ENCODE data around the gene TEX101. TPM values are rescaled to one million over a fixed set of nuclear protein-coding genes. Genes with fewer than 3 reads are reported as not detected.
A peak's percentile ranks its signal among the peaks of the same experiment; 100 is the strongest.
"Not testable (repeated sequence)": the region's sequence is repeated elsewhere in the genome, so short reads cannot be mapped to it uniquely, and the experiment has no call there.

Gene TEX101
- total RNA-seq, 1 experiment from 2014 or later, result not detected

DNA sequence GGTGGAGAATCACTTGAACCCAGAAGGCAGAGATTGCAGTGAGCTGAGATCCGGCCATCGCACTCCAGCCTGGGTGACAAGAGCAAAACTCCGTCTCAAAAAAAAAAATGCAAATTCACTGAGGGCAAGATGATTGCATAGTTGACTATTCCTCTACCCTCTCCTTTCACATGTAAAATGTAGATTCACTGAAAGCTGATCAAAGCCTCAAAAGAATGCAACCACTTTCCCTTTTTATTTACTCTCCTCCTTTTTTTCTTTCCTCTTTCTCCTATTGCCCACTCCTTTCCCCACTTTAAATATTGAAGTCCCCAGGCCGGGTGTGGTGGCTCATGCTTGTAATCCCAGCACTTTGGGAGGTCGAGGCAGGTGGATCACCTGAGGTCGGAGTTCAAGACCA lies 6.3 kb downstream of the TEX101 start:
- DNase-seq (ENCODE audit: low spot score), result no peak

DNA sequence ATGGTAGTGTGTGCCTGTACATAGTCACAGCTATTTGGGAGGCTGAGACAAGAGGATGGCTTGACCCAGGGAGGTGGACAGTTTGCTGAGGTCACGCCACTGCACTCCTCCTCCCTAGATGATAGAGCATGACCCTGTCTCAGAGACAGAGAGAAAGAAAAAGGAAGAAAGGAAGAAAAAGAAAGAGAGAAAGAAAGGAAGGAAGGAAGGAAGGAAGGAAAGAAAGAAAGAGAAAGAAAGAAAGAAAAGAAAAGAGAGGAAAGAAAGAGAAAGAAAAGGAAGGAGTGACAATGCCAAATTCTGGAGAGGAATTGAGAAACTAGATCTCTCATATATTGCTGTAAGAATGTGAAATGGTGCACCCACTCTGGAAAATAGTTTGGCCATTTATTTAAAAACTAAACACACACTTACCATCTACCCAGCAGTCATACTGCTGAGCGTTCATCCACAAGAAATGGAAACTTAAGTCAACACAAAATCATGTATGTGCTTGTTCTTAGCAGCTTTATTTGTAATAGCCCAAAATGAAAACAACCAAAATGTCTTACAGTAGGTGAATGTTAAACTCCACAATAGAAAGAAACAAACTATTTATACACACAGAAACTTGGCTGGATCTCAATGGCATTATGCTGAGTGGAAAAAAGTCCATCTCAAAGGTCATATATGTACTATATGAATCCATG lies 7.5 kb downstream of the TEX101 start:
- no peak for DNase-seq (ENCODE audit: low spot score)

DNA sequence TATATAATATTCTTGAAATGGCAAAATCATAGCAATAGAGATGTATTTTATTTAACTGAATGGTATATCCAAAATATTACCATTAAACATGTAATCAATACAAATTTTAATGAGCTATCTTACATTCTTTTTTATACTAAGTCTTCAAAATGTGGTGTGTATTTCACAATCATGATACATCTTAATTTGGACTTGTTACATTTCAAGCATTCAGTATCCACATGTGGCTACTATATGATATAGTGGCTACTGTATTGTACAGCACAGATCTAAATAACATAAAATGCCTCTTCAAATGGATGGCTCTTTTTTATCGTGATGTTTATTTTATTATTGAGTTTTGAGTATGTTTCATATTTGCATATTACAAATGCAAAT lies 8.0 kb downstream of the TEX101 start:
- no peak for DNase-seq (ENCODE audit: low spot score)

DNA sequence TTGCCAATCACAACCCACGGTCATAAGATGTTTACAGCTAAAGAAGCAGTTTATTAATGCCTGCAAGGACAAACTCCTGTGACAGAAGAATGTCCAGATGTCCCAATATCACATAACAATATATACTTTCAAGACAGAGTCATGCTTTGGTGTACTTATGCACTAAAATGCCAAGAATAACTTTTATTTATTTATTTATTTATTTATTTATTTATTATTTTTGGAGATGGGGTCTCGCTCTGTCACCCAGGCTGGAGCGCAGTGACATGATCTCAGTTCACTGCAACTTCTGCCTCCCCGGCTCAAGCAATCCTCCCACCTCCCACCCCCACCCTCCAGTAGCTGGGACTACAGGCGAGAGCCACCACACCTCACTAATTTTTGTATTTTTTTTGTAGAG lies 9.1 kb downstream of the TEX101 start:
- DNase-seq (ENCODE audit: low spot score), result no peak

DNA sequence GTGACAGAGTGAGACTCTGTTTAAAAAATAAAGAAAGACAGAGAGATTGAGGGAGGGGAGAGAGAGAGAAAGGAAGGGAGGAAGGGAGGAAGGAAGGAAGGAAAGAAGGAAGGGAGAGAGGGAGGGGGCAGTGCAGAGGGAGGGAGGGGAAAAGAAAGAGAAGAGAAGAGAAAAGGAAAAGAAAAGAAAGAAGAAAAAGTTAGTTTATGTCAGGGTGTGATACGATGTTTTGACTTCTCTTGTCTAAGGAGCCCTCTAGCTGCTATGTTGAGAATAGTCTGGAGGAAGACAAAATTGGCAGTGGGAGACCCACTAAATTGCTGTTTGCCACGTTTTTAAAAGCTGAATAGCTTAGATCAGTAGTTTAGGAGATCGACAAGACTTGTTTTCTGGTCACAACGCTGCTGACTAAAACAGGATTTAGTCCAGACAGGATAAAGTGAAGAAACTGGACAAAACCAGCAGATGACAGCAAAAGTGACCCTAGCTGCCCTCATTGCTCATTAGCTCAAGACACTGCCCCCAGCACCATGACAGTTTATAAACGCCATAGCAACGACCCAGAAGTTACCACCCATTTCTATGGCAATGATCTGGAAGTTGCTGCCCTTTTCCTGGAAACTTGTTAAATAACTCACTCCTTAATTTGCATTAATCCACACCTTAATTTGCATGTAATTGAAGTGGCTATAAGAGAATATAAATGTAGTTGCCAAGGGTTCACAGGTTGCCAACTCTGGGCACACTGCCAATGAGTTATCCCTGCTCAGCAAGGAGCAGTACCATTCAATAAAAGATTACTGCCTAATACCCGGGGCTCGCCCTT lies 11.1 kb downstream of the TEX101 start:
- peak; percentile 48 for DNase-seq (ENCODE audit: low spot score)

DNA sequence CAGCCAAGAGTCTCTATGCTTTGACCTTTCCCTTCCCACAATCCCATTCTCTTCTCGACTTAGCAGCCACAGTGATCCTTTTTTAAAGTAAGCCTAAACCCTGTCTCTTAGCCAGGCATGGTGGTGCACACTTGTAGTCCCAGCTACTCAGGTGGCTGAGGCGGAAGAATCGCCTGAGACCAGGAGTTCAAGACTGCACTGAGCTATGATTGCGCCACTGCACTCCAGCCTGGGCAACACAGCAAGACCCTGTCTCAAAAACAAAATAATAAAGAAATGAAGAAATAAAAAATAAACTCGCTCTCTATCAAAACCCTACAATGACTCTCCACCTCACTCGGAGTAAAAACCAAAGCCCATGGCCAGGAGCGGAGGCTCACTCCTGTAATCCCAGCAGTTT lies 14.7 kb downstream of the TEX101 start:
- no peak for DNase-seq (ENCODE audit: low spot score)

DNA sequence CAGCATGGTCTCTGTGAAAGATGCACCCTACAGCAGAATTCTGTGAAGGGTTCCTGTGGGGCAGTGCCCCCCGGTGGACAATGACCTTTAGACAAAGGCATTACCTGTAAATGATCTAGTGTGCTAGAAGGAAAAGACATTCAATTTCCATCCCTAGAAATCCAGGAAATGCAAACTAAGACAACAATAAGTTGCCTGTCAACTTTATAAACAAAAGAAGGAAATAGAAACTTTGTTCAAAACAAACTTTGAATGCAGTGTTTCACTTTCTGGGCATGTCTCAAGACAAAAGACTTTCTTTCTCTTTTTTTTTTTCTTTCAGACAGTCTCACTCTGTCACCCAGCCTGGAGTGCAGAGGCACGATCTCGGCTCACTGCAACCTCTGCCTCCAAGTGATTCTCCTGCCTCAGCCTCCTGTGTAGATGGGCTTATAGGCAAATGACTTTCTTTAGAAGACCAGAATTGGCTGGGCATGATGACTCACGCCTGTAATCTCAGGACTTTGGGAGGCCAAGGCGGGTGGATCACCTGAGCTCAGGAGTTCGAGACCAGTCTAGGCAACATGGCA lies 15.5 kb downstream of the TEX101 start:
- no peak for DNase-seq (ENCODE audit: low spot score)

DNA sequence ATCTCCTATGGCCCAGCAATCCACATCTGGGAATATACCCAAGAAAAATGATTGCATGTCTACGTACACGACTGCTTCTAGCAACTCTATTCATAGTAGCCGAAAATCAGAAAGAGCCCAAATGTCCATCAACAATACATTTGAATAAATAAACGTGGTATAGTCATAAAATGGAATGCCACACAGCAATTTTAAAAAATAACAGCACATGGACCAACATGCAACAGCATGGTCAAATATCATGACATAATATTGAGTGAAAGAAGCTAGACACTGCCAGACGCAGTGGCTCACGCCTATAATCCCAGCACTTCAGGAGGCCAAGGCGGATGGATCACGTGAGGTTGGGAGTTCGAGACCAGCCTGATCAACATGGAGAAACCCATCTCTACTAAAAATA lies 16.3 kb downstream of the TEX101 start:
- no peak for DNase-seq (ENCODE audit: low spot score)

DNA sequence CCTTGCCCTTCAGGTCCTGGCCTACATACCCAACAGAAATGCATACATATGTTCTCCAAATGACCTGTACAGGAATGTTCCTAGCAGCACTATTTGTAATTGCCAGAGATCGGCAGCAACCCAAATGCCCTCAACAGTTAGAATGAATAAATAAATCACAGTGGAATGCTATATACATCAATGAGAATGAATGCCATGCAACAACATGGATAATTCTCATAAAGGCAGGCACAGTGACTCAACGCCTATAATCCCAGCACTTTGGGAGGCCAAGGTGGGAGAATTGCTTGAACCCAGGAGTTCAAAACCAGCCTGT lies 18.6 kb downstream of the TEX101 start:
- no peak for DNase-seq (ENCODE audit: low spot score)

DNA sequence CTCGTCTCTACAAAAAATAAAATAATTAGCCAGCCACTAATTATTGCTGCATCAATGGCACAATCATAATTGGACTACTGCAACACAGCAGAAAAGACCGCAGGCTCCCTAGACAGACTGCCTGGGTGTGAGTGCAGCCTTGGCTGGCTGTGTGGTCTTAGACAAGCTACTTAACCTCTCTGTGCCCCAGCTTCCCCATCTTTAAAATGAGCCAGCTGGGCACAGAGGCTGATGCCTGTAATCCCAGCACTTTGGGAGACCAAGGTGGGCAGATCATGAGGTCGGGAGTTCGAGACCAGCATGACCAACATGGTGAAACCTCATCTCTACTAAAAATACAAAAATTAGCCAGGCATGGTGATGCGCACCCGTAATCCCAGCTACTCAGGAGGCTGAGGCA lies 19.0 kb downstream of the TEX101 start:
- DNase-seq (ENCODE audit: low spot score), result no peak

DNA sequence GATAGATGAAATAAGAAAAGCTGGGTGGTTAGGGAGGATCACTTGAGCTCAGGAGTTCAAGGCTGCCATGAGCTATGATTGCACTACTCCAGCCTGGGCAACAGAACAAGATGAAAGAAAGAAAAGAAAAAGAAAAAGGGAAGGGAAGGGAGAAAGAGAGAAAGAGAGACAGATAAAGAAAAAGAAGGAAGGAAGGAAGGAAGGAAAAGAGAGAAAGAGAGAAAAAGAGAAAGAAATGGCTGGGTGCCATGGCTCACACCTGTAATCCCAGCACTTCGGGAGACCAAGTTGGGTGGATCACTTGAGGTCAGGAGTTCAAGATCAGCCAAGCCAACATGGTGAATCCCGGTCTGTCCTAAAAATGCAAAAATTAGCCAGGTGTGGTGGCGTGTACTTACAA lies 21.1 kb downstream of the TEX101 start:
- DNase-seq (ENCODE audit: low spot score), result no peak

DNA sequence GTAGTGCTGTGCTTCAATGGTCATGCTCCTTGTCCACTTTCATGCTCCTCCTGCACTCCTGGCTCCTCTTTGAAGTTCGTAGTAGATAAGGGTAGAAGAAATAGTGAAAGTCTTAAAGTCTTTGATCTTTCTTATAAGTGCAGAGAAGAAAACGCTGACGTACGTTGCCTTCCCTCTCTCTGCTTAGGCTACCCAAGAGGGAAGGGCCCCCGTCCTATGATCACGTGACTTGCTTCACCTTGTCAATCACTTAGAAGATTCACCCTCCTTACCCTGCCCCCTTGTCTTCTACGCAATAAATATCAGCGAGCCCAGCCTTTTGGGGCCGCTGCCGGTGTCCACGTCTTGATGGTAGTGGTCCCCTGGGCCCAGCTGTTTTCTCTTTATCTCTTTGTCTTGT lies 22.6 kb downstream of the TEX101 start:
- not testable (repeated sequence) for DNase-seq (ENCODE audit: low spot score)

DNA sequence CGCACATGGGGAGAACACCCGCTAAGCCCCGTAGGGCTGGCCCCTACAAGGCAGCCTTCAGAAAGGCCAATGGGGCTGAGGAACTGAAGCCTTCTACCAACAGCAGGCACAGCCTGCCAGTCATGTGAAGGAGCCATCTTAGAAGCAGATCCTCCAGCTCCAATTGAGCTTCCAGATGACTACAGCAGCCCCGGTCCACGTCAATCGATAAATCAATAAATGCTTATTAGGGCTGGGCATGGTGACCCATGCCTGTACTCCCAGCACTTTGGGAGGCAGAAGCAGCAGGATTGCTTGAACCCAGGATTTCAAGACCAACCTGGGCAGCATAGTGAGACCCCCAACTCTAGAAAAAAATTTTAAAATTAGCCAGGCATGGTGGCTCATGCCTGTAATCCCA lies 23.0 kb downstream of the TEX101 start:
- no peak for DNase-seq (ENCODE audit: low spot score)

DNA sequence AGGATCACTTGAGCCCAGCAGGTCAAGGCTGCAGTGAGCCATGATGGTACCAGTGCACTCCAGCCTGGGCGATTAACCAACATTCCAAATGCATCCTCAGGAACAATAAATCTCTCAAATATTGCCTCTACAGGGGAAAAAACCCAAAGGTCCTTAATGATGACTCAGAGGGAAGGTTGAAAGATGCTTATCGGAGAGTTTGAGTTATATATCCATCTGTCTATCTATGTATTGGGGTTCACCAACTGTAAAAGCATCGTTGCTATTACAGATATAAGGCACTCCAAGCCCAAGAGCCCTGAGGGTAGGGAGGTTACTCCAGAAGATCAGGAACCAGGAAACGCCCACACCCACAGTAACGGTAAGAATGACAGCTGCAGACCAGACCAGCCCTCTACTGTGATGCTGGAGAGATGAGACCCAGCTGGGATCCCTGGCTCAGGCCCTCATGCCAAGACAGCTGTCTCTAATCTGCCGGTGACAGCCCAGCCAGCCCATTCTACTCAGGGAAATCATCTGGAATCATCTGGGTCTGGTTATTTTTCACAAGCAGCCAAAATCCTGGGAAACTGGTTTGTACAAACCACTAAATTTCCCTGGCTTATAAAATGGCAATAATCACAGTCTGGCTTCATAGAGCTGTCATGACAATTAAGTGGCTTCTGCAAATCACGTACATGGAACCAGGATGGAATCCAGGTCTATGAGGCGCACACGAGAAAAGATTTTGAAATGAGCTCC lies 23.8 kb downstream of the TEX101 start:
- DNase-seq (ENCODE audit: low spot score), result peak; percentile 63

DNA sequence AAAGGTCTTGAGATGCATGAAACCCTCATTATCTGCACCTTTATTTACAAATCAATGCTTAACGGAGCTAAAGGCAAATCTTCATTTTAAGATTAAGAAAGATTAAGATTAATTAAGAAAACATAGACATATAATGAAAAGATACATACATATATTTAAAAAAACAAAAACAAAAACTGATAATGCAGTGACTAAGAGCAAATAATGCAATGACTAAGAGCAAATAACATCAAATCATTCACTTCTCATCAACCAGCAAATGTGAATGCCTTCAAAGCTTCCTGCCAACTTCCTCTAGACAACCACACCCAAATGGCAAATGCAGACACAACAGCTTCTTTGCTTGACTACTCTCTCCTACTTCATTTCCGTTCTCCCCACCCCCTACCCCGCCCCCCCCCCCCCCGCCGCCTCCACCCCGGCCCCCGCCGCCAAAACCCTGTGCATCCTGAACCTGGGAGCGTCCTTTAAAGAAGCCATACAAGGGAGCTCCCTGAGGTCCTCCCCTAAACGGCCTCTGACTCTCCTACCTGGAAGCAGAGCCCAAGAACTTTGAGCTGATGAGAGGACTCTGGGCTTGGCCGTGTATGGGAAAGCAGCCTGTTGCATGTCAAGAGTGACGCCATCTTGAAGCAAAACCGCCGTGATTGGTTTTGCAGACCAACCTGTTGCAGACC lies 24.5 kb downstream of the TEX101 start:
- DNase-seq (ENCODE audit: low spot score), result peak; percentile 65

DNA sequence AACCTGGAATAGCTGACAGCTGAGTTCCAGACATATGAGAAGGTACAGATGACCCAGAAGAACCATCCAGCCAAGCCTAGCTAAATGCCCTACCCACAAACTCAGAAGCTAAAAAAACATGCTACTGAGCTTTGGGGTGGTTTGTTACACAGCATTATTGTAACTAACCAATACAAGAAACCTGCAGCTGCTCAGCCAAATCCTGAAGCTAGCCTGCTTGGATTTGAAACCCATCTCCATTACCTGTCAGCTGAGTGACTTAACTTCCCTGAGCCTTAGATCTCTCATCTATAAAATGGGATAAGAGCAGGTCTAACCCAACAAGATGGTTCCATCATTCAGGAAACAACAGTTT lies 25.0 kb downstream of the TEX101 start:
- DNase-seq (ENCODE audit: low spot score), result no peak

DNA sequence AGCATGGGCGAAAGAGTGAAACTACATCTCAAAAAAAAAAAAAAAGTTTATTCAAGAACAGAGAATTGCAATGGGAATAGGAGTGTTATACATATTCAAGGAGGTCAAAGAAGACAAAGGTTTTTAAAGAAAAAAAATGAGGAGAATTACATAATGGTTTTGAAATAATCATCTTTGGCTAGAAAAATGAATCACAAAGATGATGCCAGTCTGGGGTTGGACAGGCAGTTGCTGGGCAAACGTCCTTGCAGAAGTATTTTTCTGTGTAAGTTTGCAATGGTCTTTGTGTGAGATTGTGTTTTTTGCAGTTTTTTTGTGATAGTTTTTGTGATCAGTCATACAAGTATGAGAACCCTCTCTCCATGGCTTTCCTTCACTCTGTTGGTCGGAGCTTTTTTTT lies 27.0 kb downstream of the TEX101 start:
- no peak for DNase-seq (ENCODE audit: low spot score)

DNA sequence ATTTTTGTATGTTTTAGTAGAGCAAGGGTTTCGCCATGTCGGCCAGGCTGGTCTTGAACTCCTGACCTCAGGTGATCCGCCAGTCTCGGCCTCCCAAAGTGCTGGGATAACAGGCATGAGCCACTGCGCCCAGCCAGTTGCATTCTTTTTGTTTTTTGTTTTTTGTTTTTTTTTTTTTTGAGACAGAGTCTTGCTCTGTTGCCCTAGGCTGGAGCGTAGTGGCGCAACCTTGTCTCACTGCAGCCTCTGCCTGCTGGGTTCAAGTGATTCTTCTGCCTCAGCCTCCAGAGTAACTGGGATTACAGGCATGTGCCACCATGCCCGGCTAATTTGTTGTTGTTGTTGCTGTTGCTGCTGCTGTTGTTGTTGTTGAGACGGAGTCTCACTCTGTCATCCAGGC lies 29.4 kb downstream of the TEX101 start:
- not testable (repeated sequence) for DNase-seq (ENCODE audit: low spot score)

DNA sequence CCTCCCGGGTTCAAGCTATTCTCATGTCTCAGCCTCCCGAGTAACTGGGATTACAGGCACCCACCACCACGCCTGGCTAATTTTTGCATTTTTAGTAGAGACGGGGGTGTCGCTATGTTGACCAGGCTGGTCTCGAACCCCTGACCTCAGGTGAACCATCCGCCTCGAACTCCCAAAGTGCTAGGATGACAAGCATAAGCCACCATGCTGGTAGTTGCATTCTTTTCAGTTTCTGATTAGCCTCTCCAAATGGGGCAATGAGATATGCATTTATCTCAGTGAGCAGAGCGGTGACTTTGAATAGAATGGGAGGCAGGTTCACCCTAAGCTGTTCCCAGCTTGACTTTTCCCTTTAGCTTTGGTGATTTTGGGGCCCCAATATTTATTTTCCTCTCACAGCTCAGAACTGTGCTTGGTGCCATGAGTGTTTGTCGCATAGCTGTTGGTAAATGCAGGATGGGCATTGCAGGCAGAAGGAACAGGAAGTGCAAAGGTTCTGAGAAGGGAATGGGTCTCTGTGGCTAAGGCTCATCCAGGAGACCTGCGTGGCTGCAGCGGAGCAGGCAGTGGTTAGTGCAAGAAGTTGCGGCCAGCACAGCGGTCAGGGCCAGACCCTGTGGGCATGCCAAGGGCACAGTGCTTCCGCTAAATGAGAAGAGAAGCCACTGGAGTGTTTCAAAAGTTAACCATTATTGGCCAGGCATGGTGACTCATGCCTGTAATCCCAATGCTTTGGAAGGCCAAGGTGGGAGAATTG lies 30.0 kb downstream of the TEX101 start:
- DNase-seq (ENCODE audit: low spot score), result no peak

DNA sequence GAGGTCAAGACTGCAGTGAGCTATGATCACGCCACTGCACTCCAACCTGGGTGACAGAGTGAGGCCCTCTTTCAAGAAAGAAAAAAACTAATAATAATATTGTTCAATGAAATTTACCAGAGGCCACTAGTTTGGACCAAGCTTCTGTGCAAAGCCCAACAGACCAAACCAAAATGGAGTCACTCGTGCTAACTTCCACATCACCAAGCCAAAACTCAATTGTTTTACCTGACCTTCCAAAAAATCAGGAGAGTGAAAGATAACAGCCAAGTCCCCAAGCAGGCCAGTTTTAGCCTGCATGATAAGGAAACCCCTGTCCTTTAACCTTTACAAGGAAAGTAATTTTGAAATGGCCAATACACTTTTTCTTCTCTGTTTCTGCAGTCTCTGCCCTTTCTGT lies 30.7 kb downstream of the TEX101 start:
- no peak for DNase-seq (ENCODE audit: low spot score)

DNA sequence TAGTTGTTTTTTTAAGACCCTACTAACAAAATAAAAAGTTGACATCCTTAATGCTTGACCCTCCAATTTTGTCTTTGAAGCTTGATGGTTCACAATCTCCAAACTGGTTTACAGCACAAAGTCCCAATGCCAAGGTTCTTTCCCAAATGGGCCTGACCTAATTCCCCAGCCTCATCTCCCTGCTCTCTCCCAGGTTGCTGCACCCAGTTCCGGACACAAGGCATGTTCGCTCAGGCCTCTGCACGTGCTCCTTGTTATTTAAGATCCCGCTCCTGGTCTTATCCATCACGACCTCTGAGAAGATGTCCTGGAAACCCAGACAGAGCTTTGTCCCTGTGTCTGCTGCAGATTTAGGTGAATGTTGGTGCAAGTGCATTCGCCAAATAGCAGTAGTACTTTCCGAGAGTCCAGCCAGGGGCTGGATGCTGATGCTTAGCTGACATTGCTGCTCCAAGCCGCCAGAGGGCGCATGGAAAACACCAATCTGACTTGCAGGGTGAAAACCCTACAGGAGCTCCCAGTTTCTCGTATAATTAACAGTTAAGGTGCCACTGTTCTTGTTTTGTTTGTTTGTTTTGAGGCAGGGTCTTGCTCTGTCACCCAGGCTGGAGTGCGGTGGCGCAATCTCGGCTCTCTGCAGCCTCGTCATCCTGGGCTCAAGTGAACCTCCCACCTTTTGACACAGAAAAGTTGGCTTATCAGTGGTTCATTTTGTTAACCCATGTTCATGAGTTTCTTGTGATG lies 32.2 kb downstream of the TEX101 start:
- peak; percentile 73 for DNase-seq (ENCODE audit: low spot score)
